Measurements from ENCODE around the gene CDHR4. TPM values are rescaled to one million over a fixed set of nuclear protein-coding genes. Genes with fewer than 3 reads are reported as not detected.
"Not testable (repeated sequence)": the region's sequence is repeated elsewhere in the genome, so short reads cannot be mapped to it uniquely, and the experiment has no call there.

Gene CDHR4
- total and polyA plus RNA-seq, 2 donors (not counting 1 experiment from before 2014, with no cell fraction given) = 0.18 to 0.32 TPM

DNA sequence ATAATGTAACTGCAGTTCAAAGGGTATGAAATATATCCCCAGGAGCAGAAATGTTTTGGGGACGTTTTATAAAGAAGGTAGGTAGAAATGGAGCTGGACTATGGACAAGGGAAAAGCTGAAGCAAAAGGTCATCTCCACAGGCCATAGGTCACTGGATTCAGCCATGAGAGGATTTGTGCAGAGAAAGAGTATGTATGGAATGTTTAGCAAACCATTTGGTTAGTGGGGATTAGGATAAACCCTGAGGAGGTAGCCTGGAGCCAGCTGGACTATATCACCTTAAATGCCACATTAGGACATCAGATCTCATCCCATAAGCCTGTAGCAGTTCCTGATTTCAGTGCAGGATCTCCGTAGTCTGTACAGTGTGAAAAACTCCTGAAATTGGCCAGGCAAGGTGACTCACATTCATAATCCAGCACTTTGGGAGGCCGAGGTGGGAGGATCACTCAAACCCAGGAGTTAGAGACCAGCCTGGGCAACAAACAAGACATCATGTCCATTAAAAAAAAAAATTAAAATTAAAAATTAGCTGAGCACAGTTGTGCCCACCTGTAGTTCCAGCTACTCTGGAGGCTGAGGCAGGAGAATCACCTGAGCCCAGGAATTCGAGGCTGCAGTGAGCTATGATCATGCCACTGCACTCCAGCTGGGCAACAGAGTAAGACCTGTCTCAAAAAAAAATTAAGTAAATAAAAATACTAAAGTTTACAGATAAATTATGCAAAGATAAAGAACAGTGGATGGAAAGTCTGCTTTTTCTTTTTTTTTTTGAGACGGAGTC lies 18.1 kb downstream of the CDHR4 start:
- Mint-ChIP-seq H3K4me3 (no peak overlapping the region), H3K4me1 (peaks cover 34% of the 10 kb centered on the region), H3K9me3 (ENCODE audit: insufficient read depth) (no peaks in the 10 kb centered on the region), H3K27ac (peak overlapping the region; percentile 15), H3K27me3 (no peaks in the 10 kb centered on the region)
- Histone ChIP-seq H3K27me3 (replicated peaks in 1 of 4; ENCODE audit: control extremely low read depth in 1 of 4, control insufficient read depth in 3 of 4, insufficient read depth in 4 of 4, low read length in 3 of 4) (no peaks in the 10 kb centered on the region), H3K4me3 (ENCODE audit: control extremely low read depth in 1 of 5, extremely low read depth in 1 of 5, insufficient read depth in 1 of 5, low read depth in 2 of 5, low read length in 4 of 5) (no peak overlapping the region), H3K4me1 (ENCODE audit: control insufficient read depth in 2 of 2, insufficient read depth in 2 of 2, low read length in 2 of 2) (peaks cover 11 to 21% of the 10 kb centered on the region in 2 donors), H3K9ac (ENCODE audit: low read length) (no peak overlapping the region), H3K4me2 (replicated peaks; ENCODE audit: low read depth, low read length, poor library complexity, severe bottlenecking) (no peak overlapping the region), H3K27ac (ENCODE audit: low read length in 2 of 2) (no peak overlapping the region), H3K36me3 (replicated peaks in 1 of 2; ENCODE audit: control extremely low read depth in 1 of 2, control insufficient read depth in 1 of 2, extremely low read depth in 1 of 2, insufficient read depth in 2 of 2, low read length in 1 of 2) (peaks cover 8 to 25% of the 10 kb centered on the region in 2 experiments), H4K20me1 (ENCODE audit: control insufficient read depth, insufficient read depth, low read length, poor library complexity, severe bottlenecking) (peaks cover 41% of the 10 kb centered on the region), H2AFZ (ENCODE audit: insufficient read depth, low read depth, low read length, poor library complexity, severe bottlenecking) (no peak overlapping the region), H3K9me3 (ENCODE audit: control extremely low read depth in 1 of 3, control insufficient read depth in 2 of 3, insufficient read depth in 1 of 3, low read length in 2 of 3) (no peaks in the 10 kb centered on the region), H3K79me2 (ENCODE audit: control insufficient read depth, insufficient read depth, low read length) (peaks cover 97% of the 10 kb centered on the region)
- intact Hi-C loops (cut with micrococcal nuclease) = loop anchor here (10.0 kb wide), 1 partner anchor 53 kb away; no protein-coding TSS in a partner anchor
- POLR2A ChIA-PET = interaction anchor here (0.6 to 0.7 kb wide), 2 partner anchors 17 to 100 kb away, joined by 3 read pairs; no protein-coding TSS in a partner anchor
- CTCF ChIA-PET = interaction anchor here (0.7 kb wide), 1 partner anchor 57 kb away, joined by 3 read pairs; no protein-coding TSS in a partner anchor
- no peak for TF ChIP-seq EZH2 (IDR thresholded peaks at IDR 0.05; ENCODE audit: borderline replicate concordance, insufficient read depth, low read depth, low read length, poor library complexity, severe bottlenecking)
- TF ChIP-seq, protein P1, sequence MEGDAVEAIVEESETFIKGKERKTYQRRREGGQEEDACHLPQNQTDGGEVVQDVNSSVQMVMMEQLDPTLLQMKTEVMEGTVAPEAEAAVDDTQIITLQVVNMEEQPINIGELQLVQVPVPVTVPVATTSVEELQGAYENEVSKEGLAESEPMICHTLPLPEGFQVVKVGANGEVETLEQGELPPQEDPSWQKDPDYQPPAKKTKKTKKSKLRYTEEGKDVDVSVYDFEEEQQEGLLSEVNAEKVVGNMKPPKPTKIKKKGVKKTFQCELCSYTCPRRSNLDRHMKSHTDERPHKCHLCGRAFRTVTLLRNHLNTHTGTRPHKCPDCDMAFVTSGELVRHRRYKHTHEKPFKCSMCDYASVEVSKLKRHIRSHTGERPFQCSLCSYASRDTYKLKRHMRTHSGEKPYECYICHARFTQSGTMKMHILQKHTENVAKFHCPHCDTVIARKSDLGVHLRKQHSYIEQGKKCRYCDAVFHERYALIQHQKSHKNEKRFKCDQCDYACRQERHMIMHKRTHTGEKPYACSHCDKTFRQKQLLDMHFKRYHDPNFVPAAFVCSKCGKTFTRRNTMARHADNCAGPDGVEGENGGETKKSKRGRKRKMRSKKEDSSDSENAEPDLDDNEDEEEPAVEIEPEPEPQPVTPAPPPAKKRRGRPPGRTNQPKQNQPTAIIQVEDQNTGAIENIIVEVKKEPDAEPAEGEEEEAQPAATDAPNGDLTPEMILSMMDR (IDR thresholded peaks at IDR 0.05) = no peak
- DNase-seq (no peak), ATAC-seq (ENCODE audit: low read depth) (no peak)
- 98% methylated on average over 3 of the region's 5 CpGs for WGBS (ENCODE audit: insufficient coverage)

DNA sequence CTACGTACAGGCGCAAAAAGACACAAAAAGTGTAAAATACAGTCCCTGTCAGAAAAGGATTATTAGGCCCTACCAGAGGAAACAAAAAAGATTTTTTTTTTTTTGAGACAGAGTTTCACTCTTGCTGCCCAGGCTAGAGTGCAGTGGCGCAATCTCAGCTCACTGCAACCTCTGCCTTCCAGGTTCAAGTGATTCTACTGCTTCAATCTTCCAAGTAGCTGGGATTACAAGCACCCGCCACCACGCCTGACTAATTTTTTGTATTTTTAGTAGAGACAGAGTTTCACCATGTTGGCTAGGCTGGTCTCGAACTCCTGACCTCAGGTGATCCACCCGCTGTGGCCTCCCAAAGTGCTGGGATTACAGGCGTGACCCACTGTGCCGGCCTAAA lies 18.7 kb downstream of the CDHR4 start:
- H3K27ac ChIP-seq (ENCODE audit: low read length in 2 of 2); H3K9ac ChIP-seq (ENCODE audit: low read length); H3K27ac Mint-ChIP-seq; DNase-seq; H3K9me3 Mint-ChIP-seq (ENCODE audit: insufficient read depth); H3K4me3 ChIP-seq (ENCODE audit: control extremely low read depth in 1 of 5, extremely low read depth in 1 of 5, insufficient read depth in 1 of 5, low read depth in 2 of 5, low read length in 4 of 5); H3K9me3 ChIP-seq (ENCODE audit: control extremely low read depth in 1 of 3, control insufficient read depth in 2 of 3, insufficient read depth in 1 of 3, low read length in 2 of 3); CTCF ChIA-PET; H3K27me3 ChIP-seq (replicated peaks in 1 of 4; ENCODE audit: control extremely low read depth in 1 of 4, control insufficient read depth in 3 of 4, insufficient read depth in 4 of 4, low read length in 3 of 4); ATAC-seq (ENCODE audit: low read depth); H2AFZ ChIP-seq (ENCODE audit: insufficient read depth, low read depth, low read length, poor library complexity, severe bottlenecking); H3K4me3 Mint-ChIP-seq; H3K4me2 ChIP-seq (replicated peaks; ENCODE audit: low read depth, low read length, poor library complexity, severe bottlenecking); H3K27me3 Mint-ChIP-seq: not testable (repeated sequence)
- H4K20me1 ChIP-seq (ENCODE audit: control insufficient read depth, insufficient read depth, low read length, poor library complexity, severe bottlenecking) = peaks cover 47% of the 10 kb centered on the region
- POLR2A ChIA-PET = interaction anchor here (0.6 kb wide), 1 partner anchor 17 kb away, joined by 3 read pairs; no protein-coding TSS in a partner anchor
- H3K4me1 Mint-ChIP-seq = peaks cover 34% of the 10 kb centered on the region
- peaks cover 11 to 21% of the 10 kb centered on the region in 2 donors for H3K4me1 ChIP-seq (ENCODE audit: control insufficient read depth in 2 of 2, insufficient read depth in 2 of 2, low read length in 2 of 2)
- peaks cover 8 to 25% of the 10 kb centered on the region in 2 experiments for H3K36me3 ChIP-seq (replicated peaks in 1 of 2; ENCODE audit: control extremely low read depth in 1 of 2, control insufficient read depth in 1 of 2, extremely low read depth in 1 of 2, insufficient read depth in 2 of 2, low read length in 1 of 2)
- intact Hi-C loops (cut with micrococcal nuclease) = loop anchor here (10.0 kb wide), 1 partner anchor 54 kb away; no protein-coding TSS in a partner anchor
- WGBS (ENCODE audit: insufficient coverage) = 100% methylated on average over 2 of the region's 9 CpGs
- peaks cover 99% of the 10 kb centered on the region for H3K79me2 ChIP-seq (ENCODE audit: control insufficient read depth, insufficient read depth, low read length)

Data from B cell (primary cell).